Mesendoderm (in vitro differentiated cells): ENCODE results near the gene METTL27.
A peak's percentile ranks its signal among the peaks of the same experiment; 100 is the strongest.
"Not testable (repeated sequence)": the region's sequence is repeated elsewhere in the genome, so short reads cannot be mapped to it uniquely, and the experiment has no call there.

Experiments used
- DNase-seq: peaks from one replicate; pipeline ENCODE4 v3.0.0; 2013
- H2AK5ac ChIP-seq: 2 replicates; pipeline ENCODE4 v1.6.1; 2013; ENCODE audit warnings: low read length, inconsistent platforms
- H2BK120ac ChIP-seq: 2 replicates; pipeline ENCODE4 v1.6.1; 2013; ENCODE audit warnings: low read depth, mild to moderate bottlenecking, low read length, moderate library complexity, mixed read lengths
- H2BK15ac ChIP-seq: replicated peaks from 2 replicates; pipeline ENCODE4 v1.6.1; 2013; ENCODE audit warnings: low read depth, mild to moderate bottlenecking, moderate library complexity
- H2BK5ac ChIP-seq: 2 replicates; pipeline ENCODE4 v1.6.1; 2013; ENCODE audit warnings: low read length, inconsistent platforms
- H3K18ac ChIP-seq: 2 replicates; pipeline ENCODE4 v1.6.1; 2013; ENCODE audit warnings: mild to moderate bottlenecking, low read length, mixed read lengths
- H3K23ac ChIP-seq: one replicate; pipeline ENCODE4 v1.6.1; 2013; ENCODE audit warnings: low read length
- H3K27ac ChIP-seq: 2 replicates; pipeline ENCODE4 v1.5.1; 2013; ENCODE audit warnings: low read depth, mild to moderate bottlenecking, inconsistent platforms, low read length, moderate library complexity
- H3K27me3 ChIP-seq: 2 replicates; pipeline ENCODE4 v1.6.1; 2013; ENCODE audit warnings: low read length, control low read depth, mild to moderate bottlenecking, inconsistent platforms; ENCODE audit not compliant: insufficient read depth, poor library complexity
- H3K36me3 ChIP-seq: 2 replicates; pipeline ENCODE4 v1.6.1; 2013; ENCODE audit warnings: low read length, inconsistent platforms; ENCODE audit not compliant: control insufficient read depth, insufficient read depth
- H3K4ac ChIP-seq: one replicate; pipeline ENCODE4 v1.6.1; 2013; ENCODE audit warnings: low read depth, mild to moderate bottlenecking, low read length, moderate library complexity
- H3K4me1 ChIP-seq: 2 replicates; pipeline ENCODE4 v1.6.1; 2013; ENCODE audit warnings: low read depth, low read length, inconsistent platforms; ENCODE audit not compliant: control insufficient read depth
- H3K4me2 ChIP-seq: 2 replicates; pipeline ENCODE4 v1.6.1; 2013; ENCODE audit warnings: low read length
- H3K4me3 ChIP-seq: 2 replicates; pipeline ENCODE4 v1.5.1; 2013; ENCODE audit warnings: mild to moderate bottlenecking, low read length
- H3K56ac ChIP-seq: one replicate; pipeline ENCODE4 v1.6.1; 2013; ENCODE audit warnings: low read length
- H3K79me1 ChIP-seq: 2 replicates; pipeline ENCODE4 v1.6.1; 2013; ENCODE audit warnings: low read length, inconsistent platforms
- H3K79me2 ChIP-seq: 2 replicates; pipeline ENCODE4 v1.6.1; 2013; ENCODE audit warnings: mild to moderate bottlenecking, low read length; ENCODE audit not compliant: control insufficient read depth, insufficient read depth
- H3K9ac ChIP-seq: 2 replicates; pipeline ENCODE4 v1.6.1; 2013; ENCODE audit warnings: low read length, inconsistent platforms
- H4K5ac ChIP-seq: one replicate; pipeline ENCODE4 v1.6.1; 2013; ENCODE audit warnings: low read length
- H4K8ac ChIP-seq: one replicate; pipeline ENCODE4 v1.6.1; 2013; ENCODE audit warnings: low read depth, mild to moderate bottlenecking, control low read depth, low read length, moderate library complexity
- WGBS: extraction: QIAGEN DNeasy Blood & Tissue Kit; methylation state at CpG from one replicate; pipeline ENCODE4 v1.1.7; 2013; ENCODE audit warnings: low lambda C conversion rate, missing lambda C conversion rate; ENCODE audit not compliant: insufficient coverage; ENCODE audit errors: extremely low coverage; 5-methylcytosine and 5-hydroxymethylcytosine counted together

The METTL27 gene

DNA sequence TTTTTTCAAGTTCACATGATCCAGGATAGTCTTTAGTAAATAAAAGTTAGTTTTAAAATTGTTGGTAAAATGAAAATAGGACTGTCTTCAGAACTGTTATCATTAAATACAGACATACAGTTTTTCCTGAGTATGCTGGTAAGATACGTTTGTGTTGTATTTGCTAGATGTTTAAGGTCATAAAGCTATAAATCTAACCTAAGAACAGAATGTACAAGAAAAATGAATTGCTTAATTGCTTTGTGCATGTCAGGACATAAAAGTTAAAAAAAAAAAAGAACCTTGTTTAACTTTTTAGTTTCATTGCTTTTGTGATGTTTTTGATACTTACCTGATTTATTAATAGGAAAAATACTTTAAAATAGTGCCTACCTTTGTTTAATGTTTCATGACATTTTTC is 40.7 kb downstream of the METTL27 start:
- Histone ChIP-seq H2BK120ac (no peak overlapping the region), H3K79me2 (no peaks in the 10 kb centered on the region), H3K4ac (no peak overlapping the region), H2BK15ac (no peak overlapping the region), H3K36me3 (no peaks in the 10 kb centered on the region), H3K27ac (no peak overlapping the region), H4K8ac (no peak overlapping the region), H3K18ac (no peak overlapping the region), H3K9ac (no peak overlapping the region), H3K23ac (no peak overlapping the region), H3K4me3 (no peak overlapping the region), H3K79me1 (no peaks in the 10 kb centered on the region), H3K56ac (no peak overlapping the region), H2AK5ac (no peak overlapping the region), H3K4me1 (no peaks in the 10 kb centered on the region), H4K5ac (no peak overlapping the region), H2BK5ac (no peak overlapping the region), H3K4me2 (no peak overlapping the region), H3K27me3 (no peaks in the 10 kb centered on the region)
- no CpG with 5 or more reads among the region's 1 CpG for WGBS
- no peak for DNase-seq

DNA sequence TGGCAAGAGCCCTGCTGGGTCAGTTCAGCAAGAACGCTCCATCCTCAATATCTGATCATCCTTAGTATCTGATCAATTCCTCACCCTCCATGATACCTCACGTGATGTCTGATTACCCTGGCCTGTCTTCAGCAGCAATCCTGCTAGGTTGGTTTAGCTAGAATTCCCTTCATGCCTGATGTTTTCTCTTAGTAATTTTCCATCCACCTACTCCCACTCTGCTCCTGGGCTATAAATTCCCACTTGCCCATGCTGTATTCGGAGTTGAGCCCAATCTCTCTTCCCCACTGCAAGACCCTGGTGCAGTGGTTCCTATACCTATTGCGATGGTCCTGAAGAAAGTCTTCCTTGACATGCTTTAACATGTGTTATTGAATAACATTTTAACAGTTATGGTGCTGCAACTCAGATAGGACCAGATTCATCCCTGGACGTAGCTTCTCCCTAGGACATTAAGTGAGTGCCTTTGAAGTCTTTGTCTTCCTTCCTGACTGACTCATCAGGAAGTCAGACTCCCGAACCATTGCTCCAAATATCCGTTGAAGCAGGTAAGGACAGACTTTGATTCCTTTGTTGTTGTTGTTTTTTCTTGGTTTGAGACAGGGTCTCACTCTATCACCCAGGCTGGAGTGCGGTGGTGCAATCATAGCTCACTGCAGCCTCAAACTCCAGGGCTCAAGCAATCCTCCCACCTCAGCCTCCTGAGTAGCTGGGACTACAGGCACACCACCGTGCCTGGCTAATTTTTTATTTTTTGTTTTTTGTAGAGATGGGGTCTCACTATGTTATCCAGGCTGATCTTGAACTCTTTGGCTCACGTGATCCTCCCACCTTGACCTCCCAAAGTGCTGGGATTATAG is 42.8 kb downstream of the METTL27 start:
- no peak overlapping the region for H2AK5ac ChIP-seq
- WGBS = no CpG with 5 or more reads among the region's 10 CpGs
- peak; percentile 46 for DNase-seq

DNA sequence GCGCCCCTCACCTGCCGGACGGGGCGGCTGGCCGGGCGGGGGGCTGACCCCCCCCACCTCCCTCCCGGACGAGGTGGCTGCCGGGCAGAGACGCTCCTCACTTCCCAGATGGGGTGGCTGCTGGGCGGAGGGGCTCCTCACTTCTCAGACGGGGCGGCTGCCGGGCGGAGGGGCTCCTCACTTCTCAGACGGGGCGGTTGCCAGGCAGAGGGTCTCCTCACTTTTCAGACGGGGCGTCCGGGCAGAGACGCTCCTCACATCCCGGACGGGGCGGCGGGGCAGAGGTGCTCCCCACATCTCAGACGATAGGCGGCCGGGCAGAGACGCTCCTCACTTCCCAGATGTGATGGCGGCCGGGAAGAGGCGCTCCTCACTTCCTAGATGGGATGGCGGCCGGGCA is 45.1 kb downstream of the METTL27 start:
- DNase-seq, H3K4me2 ChIP-seq, H3K4ac ChIP-seq, H3K4me1 ChIP-seq, H4K8ac ChIP-seq, H2BK120ac ChIP-seq, H3K79me2 ChIP-seq, H2BK15ac ChIP-seq, H3K79me1 ChIP-seq, H2AK5ac ChIP-seq, H3K56ac ChIP-seq, H3K18ac ChIP-seq, H3K36me3 ChIP-seq, H4K5ac ChIP-seq, H3K27me3 ChIP-seq, H3K4me3 ChIP-seq, H3K9ac ChIP-seq, H3K23ac ChIP-seq, H3K27ac ChIP-seq, H2BK5ac ChIP-seq: not testable (repeated sequence)
- no CpG with 5 or more reads among the region's 34 CpGs for WGBS

More for the DNA sequence above, 42.8 kb downstream of the METTL27 start:
- H3K79me1 ChIP-seq = no peaks in the 10 kb centered on the region
- H2BK120ac ChIP-seq = no peak overlapping the region
- no peaks in the 10 kb centered on the region for H3K4me1 ChIP-seq
- H3K27me3 ChIP-seq = no peaks in the 10 kb centered on the region
- no peak overlapping the region for H4K8ac ChIP-seq
- no peak overlapping the region for H3K56ac ChIP-seq
- no peak overlapping the region for H3K4me3 ChIP-seq
- H3K4ac ChIP-seq = no peak overlapping the region
- H2BK5ac ChIP-seq = no peak overlapping the region
- no peak overlapping the region for H3K27ac ChIP-seq
- H3K4me2 ChIP-seq = no peak overlapping the region
- no peak overlapping the region for H2BK15ac ChIP-seq
- no peak overlapping the region for H3K23ac ChIP-seq
- H3K79me2 ChIP-seq = no peaks in the 10 kb centered on the region
- no peak overlapping the region for H4K5ac ChIP-seq
- H3K18ac ChIP-seq = no peak overlapping the region
- H3K36me3 ChIP-seq = no peaks in the 10 kb centered on the region
- no peak overlapping the region for H3K9ac ChIP-seq

DNA sequence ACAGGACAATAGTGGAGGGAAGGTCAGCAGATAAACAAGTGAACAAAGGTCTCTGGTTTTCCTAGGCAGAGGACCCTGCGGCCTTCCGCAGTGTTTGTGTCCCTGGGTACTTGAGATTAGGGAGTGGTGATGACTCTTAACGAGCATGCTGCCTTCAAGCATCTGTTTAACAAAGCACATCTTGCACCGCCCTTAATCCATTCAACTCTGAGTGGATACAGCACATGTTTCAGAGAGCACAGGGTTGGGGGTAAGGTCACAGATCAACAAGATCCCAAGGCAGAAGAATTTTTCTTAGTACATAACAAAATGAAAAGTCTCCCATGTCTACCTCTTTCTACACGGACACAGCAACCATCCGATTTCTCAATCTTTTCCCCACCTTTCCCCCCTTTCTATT is 45.7 kb downstream of the METTL27 start:
- not testable (repeated sequence) for H2BK15ac ChIP-seq, H3K56ac ChIP-seq, H4K5ac ChIP-seq, DNase-seq, H2AK5ac ChIP-seq, H3K18ac ChIP-seq, H4K8ac ChIP-seq, H3K9ac ChIP-seq, H3K27ac ChIP-seq, H3K4ac ChIP-seq, H2BK5ac ChIP-seq, H3K4me3 ChIP-seq, H3K23ac ChIP-seq, H3K79me2 ChIP-seq, H3K36me3 ChIP-seq, H3K27me3 ChIP-seq, H2BK120ac ChIP-seq, H3K79me1 ChIP-seq, H3K4me1 ChIP-seq, H3K4me2 ChIP-seq
- no CpG with 5 or more reads among the region's 6 CpGs for WGBS

DNA sequence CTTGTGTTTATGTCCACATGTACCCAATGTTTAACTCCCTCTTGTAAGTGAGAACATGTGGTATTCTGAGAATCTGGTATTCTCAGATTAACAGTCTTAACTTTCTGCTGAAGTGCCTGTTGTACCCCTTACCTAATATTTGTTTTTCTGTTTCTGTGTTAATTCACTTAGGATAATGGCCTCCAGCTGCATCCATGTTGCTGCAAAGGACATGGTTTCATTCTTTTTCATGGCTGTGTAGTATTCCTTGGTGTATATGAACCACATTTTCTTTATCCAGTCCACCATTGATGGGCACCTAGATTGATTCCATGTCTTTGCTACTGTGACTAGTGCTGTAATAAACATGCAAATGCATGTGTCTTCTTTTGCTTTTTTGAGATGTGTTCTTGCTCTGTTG is 47.1 kb downstream of the METTL27 start:
- not testable (repeated sequence) for H3K36me3 ChIP-seq, H3K4ac ChIP-seq, H3K79me2 ChIP-seq, H2BK5ac ChIP-seq, H3K27ac ChIP-seq, H4K5ac ChIP-seq, H2BK120ac ChIP-seq, H3K4me1 ChIP-seq, H3K56ac ChIP-seq, H2AK5ac ChIP-seq, H3K4me3 ChIP-seq, H3K27me3 ChIP-seq, DNase-seq, H3K9ac ChIP-seq, H3K18ac ChIP-seq, H3K79me1 ChIP-seq, H3K23ac ChIP-seq, H4K8ac ChIP-seq, H2BK15ac ChIP-seq, H3K4me2 ChIP-seq

- H3K18ac ChIP-seq, H3K9ac ChIP-seq: not testable (repeated sequence)
These were observed 51.1 kb downstream of the METTL27 start for GRCh38 chr7:73791170-73791690.

More at GRCh38 chr7:73791170-73791690, 51.1 kb downstream of the METTL27 start:
- not testable (repeated sequence) for H2BK5ac ChIP-seq, H3K79me2 ChIP-seq, H3K79me1 ChIP-seq, H4K5ac ChIP-seq, H3K4ac ChIP-seq, H2AK5ac ChIP-seq, H3K56ac ChIP-seq, H3K36me3 ChIP-seq, H3K23ac ChIP-seq, H3K27me3 ChIP-seq, H2BK15ac ChIP-seq, H2BK120ac ChIP-seq, H3K27ac ChIP-seq, H3K4me3 ChIP-seq, H3K4me1 ChIP-seq, H4K8ac ChIP-seq, H3K4me2 ChIP-seq, DNase-seq
- WGBS = no CpG with 5 or more reads among the region's 7 CpGs
